Upper lobe of left lung (tissue), 4 donors: ENCODE data around the gene BRICD5.

Experiments used
- CTCF ChIP-seq, 6 experiments: fragments of 450-650 bp in 4 of 6; fragments of 200-600 bp in 2 of 6; sonication (generic) in 2 of 6; IDR thresholded peaks; one replicate each; pipeline ENCODE4 v1.5.1; 2016 to 2019; ENCODE audit warnings: antibody characterized with exemption in 6 of 6
- EP300 ChIP-seq, 4 donors: sonication (generic); formaldehyde crosslinking; IDR thresholded peaks; one replicate each; pipeline ENCODE4 v1.5.1; 2017; ENCODE audit warnings: antibody characterized with exemption in 4 of 4, control low read depth in 2 of 4
- POLR2A ChIP-seq, 4 donors: fragments of 450-650 bp; IDR thresholded peaks; one replicate each; pipeline ENCODE4 v1.5.1; 2016 to 2017; ENCODE audit warnings: antibody characterized with exemption in 4 of 4, mild to moderate bottlenecking in 2 of 4
- POLR2AphosphoS5 ChIP-seq, 2 donors: sonication (generic); formaldehyde crosslinking; IDR thresholded peaks; one replicate each; pipeline ENCODE4 v1.5.1; 2017; ENCODE audit warnings: antibody characterized with exemption in 2 of 2

- TF ChIP-seq CTCF (IDR thresholded peaks at IDR 0.05) = no peak
- no peak for TF ChIP-seq POLR2A (IDR thresholded peaks at IDR 0.05)
- TF ChIP-seq EP300 (IDR thresholded peaks at IDR 0.05) = no peak
- TF ChIP-seq POLR2AphosphoS5 (IDR thresholded peaks at IDR 0.05) = no peak
Measured at GRCh38 chr16:2161911-2162310, 48.8 kb downstream of the BRICD5 start.
